GM12875 (cell line): ENCODE results near the gene RAB9A.
A peak's percentile ranks its signal among the peaks of the same experiment; 100 is the strongest.
"Not testable (repeated sequence)": the region's sequence is repeated elsewhere in the genome, so short reads cannot be mapped to it uniquely, and the experiment has no call there.

ENCODE experiments used
- H3K4me3 ChIP-seq: one replicate; pipeline ENCODE4 v1.5.1; 2011; ENCODE audit warnings: low read depth, low read length, control low read depth
- TF ChIP-seq, protein P1 (sequence below): IDR thresholded peaks from 2 replicates; pipeline ENCODE4 v1.5.1; 2011; ENCODE audit warnings: low read depth, mild to moderate bottlenecking, control low read depth, inconsistent platforms, low read length, moderate library complexity, borderline replicate concordance; ENCODE audit not compliant: insufficient read depth

The RAB9A gene

DNA sequence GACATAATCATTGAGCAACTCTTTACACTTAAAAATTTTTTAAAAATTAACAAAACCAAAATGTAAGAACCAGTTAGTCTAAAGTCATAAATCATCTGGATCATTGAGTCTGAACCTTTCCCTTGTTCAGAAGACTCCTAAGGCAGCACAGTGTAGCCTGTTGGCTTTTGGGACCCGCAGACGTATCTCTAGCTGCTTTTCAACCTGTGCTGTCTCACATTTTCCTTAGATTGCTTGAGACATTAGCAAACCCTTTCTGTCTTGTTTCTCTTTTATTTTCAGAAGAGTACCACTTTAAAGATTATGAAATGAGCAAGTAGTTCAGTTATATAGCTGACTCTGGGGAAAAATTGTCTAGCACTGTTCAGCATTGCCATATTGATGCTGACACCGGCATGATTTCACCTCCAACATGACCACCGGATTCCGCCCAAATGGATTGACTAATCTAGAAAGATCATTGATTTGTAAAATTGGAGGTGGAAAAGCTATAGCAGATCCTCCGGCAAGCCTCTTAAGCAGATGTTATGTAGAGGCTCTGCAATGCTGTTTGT, 27.1 kb upstream of the RAB9A start:
- H3K4me3 ChIP-seq: no peak overlapping the region
- TF ChIP-seq, protein P1, sequence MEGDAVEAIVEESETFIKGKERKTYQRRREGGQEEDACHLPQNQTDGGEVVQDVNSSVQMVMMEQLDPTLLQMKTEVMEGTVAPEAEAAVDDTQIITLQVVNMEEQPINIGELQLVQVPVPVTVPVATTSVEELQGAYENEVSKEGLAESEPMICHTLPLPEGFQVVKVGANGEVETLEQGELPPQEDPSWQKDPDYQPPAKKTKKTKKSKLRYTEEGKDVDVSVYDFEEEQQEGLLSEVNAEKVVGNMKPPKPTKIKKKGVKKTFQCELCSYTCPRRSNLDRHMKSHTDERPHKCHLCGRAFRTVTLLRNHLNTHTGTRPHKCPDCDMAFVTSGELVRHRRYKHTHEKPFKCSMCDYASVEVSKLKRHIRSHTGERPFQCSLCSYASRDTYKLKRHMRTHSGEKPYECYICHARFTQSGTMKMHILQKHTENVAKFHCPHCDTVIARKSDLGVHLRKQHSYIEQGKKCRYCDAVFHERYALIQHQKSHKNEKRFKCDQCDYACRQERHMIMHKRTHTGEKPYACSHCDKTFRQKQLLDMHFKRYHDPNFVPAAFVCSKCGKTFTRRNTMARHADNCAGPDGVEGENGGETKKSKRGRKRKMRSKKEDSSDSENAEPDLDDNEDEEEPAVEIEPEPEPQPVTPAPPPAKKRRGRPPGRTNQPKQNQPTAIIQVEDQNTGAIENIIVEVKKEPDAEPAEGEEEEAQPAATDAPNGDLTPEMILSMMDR: no peak

DNA sequence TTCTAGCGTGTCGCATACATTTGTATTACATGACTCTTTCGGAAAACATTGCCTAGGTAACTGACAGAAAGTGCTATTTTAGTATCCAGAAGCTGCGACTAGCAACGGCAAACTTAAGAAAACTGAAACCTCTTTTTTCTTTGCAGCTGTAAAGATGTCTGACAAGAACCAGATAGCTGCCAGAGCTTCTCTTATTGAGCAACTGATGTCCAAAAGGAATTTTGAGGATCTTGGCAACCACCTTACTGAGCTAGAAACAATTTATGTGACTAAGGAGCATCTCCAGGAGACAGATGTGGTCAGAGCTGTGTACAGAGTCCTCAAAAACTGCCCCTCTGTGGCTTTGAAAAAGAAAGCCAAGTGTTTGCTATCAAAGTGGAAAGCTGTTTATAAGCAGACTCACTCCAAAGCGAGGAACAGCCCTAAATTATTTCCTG, 26.6 kb upstream of the RAB9A start:
- TF ChIP-seq, protein P1: no peak
- H3K4me3 ChIP-seq: no peak overlapping the region

DNA sequence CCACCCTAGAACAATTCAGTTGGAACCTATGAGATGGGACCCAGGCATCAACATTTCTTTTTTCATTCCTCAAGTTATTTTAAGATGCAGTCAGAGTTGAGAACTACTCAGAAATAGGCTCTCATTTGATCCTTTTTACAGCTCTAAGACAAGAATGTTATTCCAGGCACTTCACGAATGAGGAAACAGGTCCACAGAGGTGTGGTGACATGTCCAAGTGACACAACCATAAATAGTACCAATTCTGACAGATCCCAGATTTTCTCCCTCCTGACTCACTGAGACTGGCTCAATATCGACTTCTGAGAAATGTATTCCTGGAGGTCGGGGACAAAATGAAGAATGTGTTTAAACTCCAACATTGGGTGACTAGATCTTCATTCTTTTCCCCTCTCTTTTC, 24.9 kb upstream of the RAB9A start:
- TF ChIP-seq, protein P1: no peak
- H3K4me3 ChIP-seq: no peak overlapping the region

DNA sequence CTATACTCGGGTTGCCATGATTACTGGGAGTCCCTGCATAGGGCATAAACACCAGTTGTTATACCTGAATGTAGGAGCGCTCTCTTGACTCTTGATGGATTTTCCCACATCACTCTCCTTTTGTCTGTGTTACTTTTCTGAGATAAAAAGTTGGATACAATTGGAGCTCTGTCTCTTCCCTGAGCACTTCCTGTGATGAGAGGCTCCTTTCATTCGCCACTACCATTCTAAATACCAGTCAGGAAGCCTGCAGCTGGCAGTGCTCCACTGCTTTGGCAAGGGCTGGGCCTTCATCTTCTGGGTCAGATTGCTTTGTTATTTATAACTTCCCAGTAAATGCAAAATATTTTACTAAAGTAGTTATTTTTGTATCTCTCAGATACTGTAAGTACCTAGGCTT, 22.1 kb upstream of the RAB9A start:
- TF ChIP-seq, protein P1: no peak
- no peak overlapping the region for H3K4me3 ChIP-seq

DNA sequence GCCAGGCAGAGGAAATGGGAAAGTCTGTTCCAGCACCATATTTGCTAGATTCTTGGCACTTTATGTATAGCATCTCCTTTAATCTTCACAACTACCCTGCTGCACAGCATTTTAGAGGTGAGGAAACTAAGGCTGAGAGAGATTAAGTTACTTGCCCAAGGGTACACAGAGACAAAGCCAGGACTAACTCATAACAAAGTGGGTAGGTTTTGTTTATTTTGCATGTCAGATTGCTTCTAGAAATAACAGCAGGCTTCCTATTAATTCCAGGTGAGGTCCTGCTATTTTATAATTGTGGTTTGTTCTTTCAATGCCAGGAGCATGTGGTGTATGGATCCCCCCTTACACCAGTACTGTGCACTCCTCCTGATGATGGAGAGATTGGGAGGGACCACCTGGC, 21.0 kb upstream of the RAB9A start:
- no peak overlapping the region for H3K4me3 ChIP-seq

DNA sequence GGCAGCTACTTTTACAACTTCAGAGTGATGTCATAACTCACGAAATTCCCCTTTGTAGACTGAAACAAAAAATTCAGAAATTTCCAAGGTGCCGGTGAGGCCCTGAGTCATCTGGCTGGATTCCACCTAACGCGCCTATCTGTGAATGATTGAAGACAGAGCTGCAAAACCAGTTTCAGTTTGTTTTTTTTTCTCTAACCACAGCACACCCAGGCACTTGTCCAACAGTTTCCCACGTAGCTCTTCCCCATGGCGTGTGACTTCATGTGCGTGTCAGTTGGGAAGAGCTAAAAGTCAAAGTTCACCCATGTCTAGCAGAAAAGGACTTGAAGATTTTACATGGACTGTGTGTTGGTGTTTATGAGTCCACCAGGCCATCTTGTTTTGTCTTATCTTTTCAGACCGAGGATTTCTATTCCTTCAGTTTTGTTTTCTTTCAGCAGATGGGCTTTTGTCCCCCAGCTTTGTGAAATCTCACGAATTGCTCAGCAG, 19.6 kb upstream of the RAB9A start:
- TF ChIP-seq, protein P1: no peak

More for the DNA sequence above, 21.0 kb upstream of the RAB9A start:
- TF ChIP-seq, protein P1: no peak

DNA sequence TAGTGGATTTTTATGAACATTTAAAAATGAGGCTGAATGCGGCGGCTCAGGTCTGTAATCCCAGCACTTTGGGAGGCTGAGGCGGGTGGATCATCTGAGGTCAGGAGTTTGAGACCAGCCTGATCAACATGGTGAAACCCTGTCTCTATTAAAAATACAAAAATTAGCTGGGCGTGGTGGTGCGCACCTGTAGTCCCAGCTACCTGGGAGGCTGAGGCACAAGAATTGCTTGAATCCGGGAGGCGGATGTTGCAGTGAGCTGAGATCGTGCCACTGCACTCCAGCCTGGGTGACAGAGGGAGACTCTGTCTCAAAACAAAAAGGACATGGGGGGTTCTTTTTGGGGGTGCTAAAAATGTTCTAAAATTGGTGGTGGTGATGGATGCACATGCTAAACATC, 19.2 kb upstream of the RAB9A start:
- not testable (repeated sequence) for H3K4me3 ChIP-seq

More for the DNA sequence above, 19.6 kb upstream of the RAB9A start:
- peak overlapping the region; percentile 29 for H3K4me3 ChIP-seq

DNA sequence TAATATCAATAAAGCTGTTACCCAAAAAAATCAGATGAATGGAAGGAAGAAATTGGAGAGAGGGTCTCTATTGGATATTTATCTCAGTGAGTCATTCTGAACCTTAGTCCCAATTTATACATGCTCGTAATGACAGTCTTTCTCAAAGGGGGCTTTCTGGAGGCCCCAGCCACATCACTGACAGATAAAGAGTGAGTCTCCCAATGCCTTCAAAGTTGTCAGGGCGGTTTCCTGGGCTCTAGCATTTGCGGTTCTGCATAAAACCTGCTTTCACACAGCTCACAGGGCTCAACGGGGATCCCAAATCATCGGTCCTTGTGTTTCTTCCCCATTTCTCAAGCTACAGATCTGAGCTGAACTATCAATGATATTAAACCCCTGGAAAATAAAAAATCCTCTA, 18.7 kb upstream of the RAB9A start:
- TF ChIP-seq, protein P1: no peak
- no peak overlapping the region for H3K4me3 ChIP-seq
